ENCODE results near the gene BEAN1. TPM values are rescaled to one million over a fixed set of nuclear protein-coding genes. Genes with fewer than 3 reads are reported as not detected.

BEAN1 gene
- total RNA-seq, 4 donors from 2014 or later = 0.40 TPM; not detected in 3

DNA sequence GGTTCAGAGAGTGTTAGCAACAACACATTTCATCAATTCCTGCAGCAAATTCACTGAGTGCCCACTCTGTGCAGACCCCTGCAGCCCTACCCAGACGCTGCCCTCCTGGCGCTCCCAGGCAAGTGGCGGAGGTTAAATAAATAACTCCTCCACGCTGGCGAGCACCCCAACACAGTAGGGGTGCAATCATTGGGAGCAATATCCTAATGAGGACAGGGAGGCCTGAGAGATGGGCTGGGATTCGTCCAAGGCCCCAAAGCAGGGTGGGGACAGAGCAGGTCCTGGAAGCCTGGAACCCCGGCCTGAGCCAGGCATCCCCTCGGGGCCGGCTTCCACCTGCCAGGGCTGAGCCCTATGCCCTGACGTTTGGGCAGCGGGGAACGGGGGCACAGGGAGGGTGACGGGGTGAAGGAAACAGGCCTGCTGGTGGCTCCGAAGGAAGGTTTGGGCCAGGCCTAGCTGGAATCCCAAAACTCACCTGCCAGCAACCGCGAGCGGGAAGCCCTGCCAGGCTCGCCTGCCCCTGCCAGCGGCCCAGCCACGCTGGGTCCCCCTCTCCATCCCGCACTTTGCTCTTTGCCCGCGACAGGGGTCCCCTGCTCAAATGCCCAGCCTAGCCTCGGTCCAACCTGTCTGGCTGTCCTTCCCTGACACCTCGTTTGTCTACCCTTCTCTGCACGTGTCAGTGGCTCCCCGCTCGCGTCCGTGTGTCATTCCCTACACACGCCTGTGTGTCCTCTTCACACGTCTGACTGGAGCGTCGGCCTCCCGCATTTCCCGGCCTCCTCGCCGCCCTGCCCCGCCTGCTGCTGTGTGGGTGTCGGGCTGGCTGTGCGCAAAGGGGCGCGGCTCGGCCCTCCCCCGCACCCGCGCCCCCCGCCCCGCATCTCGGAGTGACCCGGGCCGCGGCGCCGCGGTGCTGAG, 721 bp upstream of the BEAN1 start:
- no peak overlapping the region for H3K27ac ChIP-seq
- no peak for DNase-seq
- TF ChIP-seq POLR2A (IDR thresholded peaks at IDR 0.05) (no peak), EP300 (IDR thresholded peaks at IDR 0.05; ENCODE audit: low read depth) (no peak), POLR2AphosphoS5 (IDR thresholded peaks at IDR 0.05) (no peak)
- TF ChIP-seq, protein P1, sequence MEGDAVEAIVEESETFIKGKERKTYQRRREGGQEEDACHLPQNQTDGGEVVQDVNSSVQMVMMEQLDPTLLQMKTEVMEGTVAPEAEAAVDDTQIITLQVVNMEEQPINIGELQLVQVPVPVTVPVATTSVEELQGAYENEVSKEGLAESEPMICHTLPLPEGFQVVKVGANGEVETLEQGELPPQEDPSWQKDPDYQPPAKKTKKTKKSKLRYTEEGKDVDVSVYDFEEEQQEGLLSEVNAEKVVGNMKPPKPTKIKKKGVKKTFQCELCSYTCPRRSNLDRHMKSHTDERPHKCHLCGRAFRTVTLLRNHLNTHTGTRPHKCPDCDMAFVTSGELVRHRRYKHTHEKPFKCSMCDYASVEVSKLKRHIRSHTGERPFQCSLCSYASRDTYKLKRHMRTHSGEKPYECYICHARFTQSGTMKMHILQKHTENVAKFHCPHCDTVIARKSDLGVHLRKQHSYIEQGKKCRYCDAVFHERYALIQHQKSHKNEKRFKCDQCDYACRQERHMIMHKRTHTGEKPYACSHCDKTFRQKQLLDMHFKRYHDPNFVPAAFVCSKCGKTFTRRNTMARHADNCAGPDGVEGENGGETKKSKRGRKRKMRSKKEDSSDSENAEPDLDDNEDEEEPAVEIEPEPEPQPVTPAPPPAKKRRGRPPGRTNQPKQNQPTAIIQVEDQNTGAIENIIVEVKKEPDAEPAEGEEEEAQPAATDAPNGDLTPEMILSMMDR (IDR thresholded peaks at IDR 0.05) = no peak
- H3K4me1 ChIP-seq = peaks cover 9 to 19% (median 18%) of the 10 kb centered on the region in 4 donors
- WGBS, 2 donors (ENCODE audit: low coverage in 1 of 2) = 11% methylated on average over 47 of the region's 56 CpGs; no CpG with 5 or more reads in 1 of the 2 donors
- peak overlapping the region in 2 of 4 donors; percentile 28 to 45 for H3K4me3 ChIP-seq
- H3K9me3 ChIP-seq = no peaks in the 10 kb centered on the region
- H3K36me3 ChIP-seq = no peaks in the 10 kb centered on the region
- H3K27me3 ChIP-seq = peaks cover 79% of the 10 kb centered on the region
- intact Hi-C loops (cut with DNase I; ENCODE audit: low total_unique reads) (no loop called here), in situ Hi-C loops (cut with MboI; ENCODE audit: low pct_ligation_motif_present in 1 of 4, low pct_unique_long_range_greater_than_20kb in 1 of 4, low sequenced_read_pairs in 3 of 4) (no loop called here)

- DNase-seq = no peak
- intact Hi-C loops (cut with DNase I; ENCODE audit: low total_unique reads) (no loop called here), in situ Hi-C loops (cut with MboI; ENCODE audit: low pct_ligation_motif_present in 1 of 4, low pct_unique_long_range_greater_than_20kb in 1 of 4, low sequenced_read_pairs in 3 of 4) (no loop called here)
- 6 to 13% methylated on average over 3 to 38 of the region's 40 CpGs for WGBS, 2 donors (ENCODE audit: low coverage in 1 of 2)
- H3K36me3 ChIP-seq = no peaks in the 10 kb centered on the region
- no peaks in the 10 kb centered on the region for H3K9me3 ChIP-seq
- peaks cover 9 to 19% (median 18%) of the 10 kb centered on the region in 4 donors for H3K4me1 ChIP-seq
- H3K27me3 ChIP-seq = peaks cover 88% of the 10 kb centered on the region
- peak overlapping the region in 2 of 4 donors; percentile 35 to 61 for H3K4me3 ChIP-seq
- TF ChIP-seq POLR2A (IDR thresholded peaks at IDR 0.05) (no peak), EP300 (IDR thresholded peaks at IDR 0.05; ENCODE audit: low read depth) (no peak), POLR2AphosphoS5 (IDR thresholded peaks at IDR 0.05) (no peak)
- TF ChIP-seq, protein P1 (IDR thresholded peaks at IDR 0.05) = no peak
- H3K27ac ChIP-seq = no peak overlapping the region
Observed at GRCh38 chr16:66427871-66428681, 981 bp downstream of the BEAN1 start.

GRCh38 chr16:66428682-66429251, 1.7 kb downstream of the BEAN1 start:
- no peak overlapping the region for H3K4me3 ChIP-seq
- H3K27ac ChIP-seq = no peak overlapping the region
- TF ChIP-seq POLR2AphosphoS5 (IDR thresholded peaks at IDR 0.05) (no peak), POLR2A (IDR thresholded peaks at IDR 0.05) (no peak), EP300 (IDR thresholded peaks at IDR 0.05; ENCODE audit: low read depth) (no peak)
- TF ChIP-seq, protein P1 (IDR thresholded peaks at IDR 0.05) = no peak
- no peaks in the 10 kb centered on the region for H3K36me3 ChIP-seq
- H3K27me3 ChIP-seq = peaks cover 87% of the 10 kb centered on the region
- WGBS, 2 donors (ENCODE audit: low coverage in 1 of 2) = 30 to 32% methylated on average over 2 to 11 of the region's 11 CpGs
- peaks cover 9 to 19% (median 18%) of the 10 kb centered on the region in 4 donors for H3K4me1 ChIP-seq
- in situ Hi-C loops (cut with MboI; ENCODE audit: low pct_ligation_motif_present in 1 of 4, low pct_unique_long_range_greater_than_20kb in 1 of 4, low sequenced_read_pairs in 3 of 4) (no loop called here), intact Hi-C loops (cut with DNase I; ENCODE audit: low total_unique reads) (no loop called here)
- H3K9me3 ChIP-seq = no peaks in the 10 kb centered on the region
- no peak for DNase-seq

Data from transverse colon (tissue), 4 donors.